Measurements from ENCODE around the gene STK40. TPM values are rescaled to one million over a fixed set of nuclear protein-coding genes. Genes with fewer than 3 reads are reported as not detected.

STK40 gene
- total and polyA plus RNA-seq, 2 donors (not counting 1 experiment from before 2014, with no cell fraction given), result 14.2 to 15.1 TPM

DNA sequence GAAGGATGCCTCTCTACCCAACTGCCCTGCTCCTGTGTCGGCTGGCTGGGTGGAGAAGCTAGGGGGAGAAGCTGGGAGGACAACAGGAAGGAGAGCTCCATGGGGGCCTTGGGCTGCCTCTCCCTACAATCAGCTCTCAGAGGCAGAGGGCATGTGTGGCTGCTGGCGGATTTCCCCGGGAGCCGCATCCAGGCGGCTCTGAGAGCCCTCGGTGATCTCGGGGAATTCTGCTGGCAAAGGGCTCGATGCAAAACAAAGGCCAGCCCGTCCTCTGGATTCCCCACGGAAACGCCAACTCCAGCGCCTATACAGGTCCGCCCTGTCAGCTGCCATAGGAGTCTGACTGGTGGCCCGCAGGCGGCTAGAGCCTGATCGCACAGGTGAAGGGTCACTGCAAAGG, 35.9 kb downstream of the STK40 start:
- no peaks in the 10 kb centered on the region for H3K79me2 ChIP-seq (ENCODE audit: control insufficient read depth, insufficient read depth, low read length)
- peak in 1 of 2 donors; percentile 49 for DNase-seq (ENCODE audit: low read depth in 2 of 2)
- peaks cover 34% of the 10 kb centered on the region for H3K36me3 ChIP-seq (ENCODE audit: control insufficient read depth, insufficient read depth, low read length)
- H3K4me3 ChIP-seq (replicated peaks in 1 of 4; ENCODE audit: control extremely low read depth in 1 of 4, insufficient read depth in 1 of 4, low read depth in 3 of 4, low read length in 4 of 4), result no peak overlapping the region
- no peaks in the 10 kb centered on the region for H4K20me1 ChIP-seq (ENCODE audit: control insufficient read depth, extremely low read depth, insufficient read depth, low read length)
- peak overlapping the region; percentile 40 for H3K9ac ChIP-seq (ENCODE audit: insufficient read depth, low read length)
- H3K4me2 ChIP-seq (ENCODE audit: extremely low read depth, insufficient read depth, low read length), result no peak overlapping the region
- TF ChIP-seq EZH2 (IDR thresholded peaks at IDR 0.05; ENCODE audit: low read length, missing control alignments), result no peak
- TF ChIP-seq, protein P1, sequence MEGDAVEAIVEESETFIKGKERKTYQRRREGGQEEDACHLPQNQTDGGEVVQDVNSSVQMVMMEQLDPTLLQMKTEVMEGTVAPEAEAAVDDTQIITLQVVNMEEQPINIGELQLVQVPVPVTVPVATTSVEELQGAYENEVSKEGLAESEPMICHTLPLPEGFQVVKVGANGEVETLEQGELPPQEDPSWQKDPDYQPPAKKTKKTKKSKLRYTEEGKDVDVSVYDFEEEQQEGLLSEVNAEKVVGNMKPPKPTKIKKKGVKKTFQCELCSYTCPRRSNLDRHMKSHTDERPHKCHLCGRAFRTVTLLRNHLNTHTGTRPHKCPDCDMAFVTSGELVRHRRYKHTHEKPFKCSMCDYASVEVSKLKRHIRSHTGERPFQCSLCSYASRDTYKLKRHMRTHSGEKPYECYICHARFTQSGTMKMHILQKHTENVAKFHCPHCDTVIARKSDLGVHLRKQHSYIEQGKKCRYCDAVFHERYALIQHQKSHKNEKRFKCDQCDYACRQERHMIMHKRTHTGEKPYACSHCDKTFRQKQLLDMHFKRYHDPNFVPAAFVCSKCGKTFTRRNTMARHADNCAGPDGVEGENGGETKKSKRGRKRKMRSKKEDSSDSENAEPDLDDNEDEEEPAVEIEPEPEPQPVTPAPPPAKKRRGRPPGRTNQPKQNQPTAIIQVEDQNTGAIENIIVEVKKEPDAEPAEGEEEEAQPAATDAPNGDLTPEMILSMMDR (conservative IDR thresholded peaks at IDR 0.05 in 1 of 2, IDR thresholded peaks at IDR 0.05 in 1 of 2; ENCODE audit: low read depth in 1 of 2, low read length in 2 of 2), result no peak
- H2AFZ ChIP-seq (ENCODE audit: low read length), result no peak overlapping the region
- H3K27me3 ChIP-seq (ENCODE audit: control insufficient read depth, insufficient read depth, low read length), result no peaks in the 10 kb centered on the region
- peak overlapping the region; percentile 98 for H3K27ac ChIP-seq (ENCODE audit: insufficient read depth, low read length)
- H3K4me1 ChIP-seq (ENCODE audit: control insufficient read depth, extremely low read depth, insufficient read depth, low read length), result peaks cover 48% of the 10 kb centered on the region
- H3K9me3 ChIP-seq (ENCODE audit: control insufficient read depth, insufficient read depth, low read depth, low read length), result no peaks in the 10 kb centered on the region

DNA sequence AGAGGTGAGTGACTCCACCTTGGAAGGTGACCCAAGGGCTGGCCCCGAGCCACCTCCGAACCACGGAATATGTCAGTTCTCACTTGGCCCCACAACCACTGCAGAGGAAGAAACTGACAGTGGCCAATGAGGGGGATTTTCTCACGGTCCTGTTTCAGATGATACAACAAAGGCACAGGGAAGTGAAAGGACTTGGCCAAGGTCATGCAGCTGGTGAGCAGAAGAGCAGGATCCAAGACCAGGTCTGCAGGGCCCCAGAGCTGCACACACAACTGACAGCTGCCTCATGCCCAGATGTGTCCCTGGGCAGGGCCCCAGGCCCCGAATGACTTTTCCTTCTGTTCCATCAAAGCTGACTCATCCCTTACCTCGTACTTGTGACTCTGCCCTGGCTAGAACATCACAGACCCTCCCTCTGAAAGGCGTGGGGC, 36.5 kb downstream of the STK40 start:
- Histone ChIP-seq H3K4me3 (replicated peaks in 1 of 4; ENCODE audit: control extremely low read depth in 1 of 4, insufficient read depth in 1 of 4, low read depth in 3 of 4, low read length in 4 of 4) (no peak overlapping the region), H2AFZ (ENCODE audit: low read length) (no peak overlapping the region), H3K27me3 (ENCODE audit: control insufficient read depth, insufficient read depth, low read length) (no peaks in the 10 kb centered on the region), H3K79me2 (ENCODE audit: control insufficient read depth, insufficient read depth, low read length) (no peaks in the 10 kb centered on the region), H3K9me3 (ENCODE audit: control insufficient read depth, insufficient read depth, low read depth, low read length) (no peaks in the 10 kb centered on the region), H3K4me1 (ENCODE audit: control insufficient read depth, extremely low read depth, insufficient read depth, low read length) (peaks cover 48% of the 10 kb centered on the region), H3K27ac (ENCODE audit: insufficient read depth, low read length) (peak overlapping the region; percentile 98), H4K20me1 (ENCODE audit: control insufficient read depth, extremely low read depth, insufficient read depth, low read length) (no peaks in the 10 kb centered on the region), H3K36me3 (ENCODE audit: control insufficient read depth, insufficient read depth, low read length) (peaks cover 32% of the 10 kb centered on the region), H3K9ac (ENCODE audit: insufficient read depth, low read length) (no peak overlapping the region), H3K4me2 (ENCODE audit: extremely low read depth, insufficient read depth, low read length) (peak overlapping the region; percentile 42)
- peak; percentile 59 for DNase-seq (ENCODE audit: low read depth in 2 of 2)
- TF ChIP-seq, protein P1 (conservative IDR thresholded peaks at IDR 0.05 in 1 of 2, IDR thresholded peaks at IDR 0.05 in 1 of 2; ENCODE audit: low read depth in 1 of 2, low read length in 2 of 2), result no peak
- no peak for TF ChIP-seq EZH2 (IDR thresholded peaks at IDR 0.05; ENCODE audit: low read length, missing control alignments)

DNA sequence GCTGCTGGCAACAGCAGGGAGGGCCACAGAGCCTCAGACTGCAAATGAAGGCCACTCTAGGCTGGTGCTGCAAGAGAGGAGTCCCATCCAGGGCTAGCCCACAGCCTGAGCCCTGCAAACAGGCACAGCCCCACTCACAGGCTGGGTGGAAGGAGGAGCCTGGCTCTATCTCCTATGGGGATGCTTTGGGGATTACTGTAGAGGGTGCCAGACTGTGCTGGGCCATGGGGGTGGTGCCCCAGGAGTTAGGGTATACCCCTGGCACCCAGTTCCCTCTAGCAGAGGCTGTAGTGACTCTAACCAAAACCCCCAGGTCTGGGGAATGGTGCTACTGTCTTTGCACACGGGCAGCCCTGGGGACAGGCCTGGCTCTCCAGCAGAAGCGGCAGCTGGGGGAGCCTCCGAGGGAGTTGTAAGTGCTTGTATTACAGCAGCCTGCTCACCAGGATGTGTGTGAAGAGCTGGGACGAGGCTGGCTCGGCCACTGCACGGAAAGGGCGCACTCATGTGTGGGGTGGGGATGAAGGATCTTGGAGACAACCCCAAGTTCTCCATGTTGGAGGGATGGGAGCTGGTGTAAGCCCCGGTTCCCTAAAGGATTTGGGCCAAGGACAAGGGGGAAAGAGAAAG, 38.9 kb downstream of the STK40 start:
- Histone ChIP-seq H3K27me3 (ENCODE audit: control insufficient read depth, insufficient read depth, low read length) (no peaks in the 10 kb centered on the region), H3K27ac (ENCODE audit: insufficient read depth, low read length) (no peak overlapping the region), H3K36me3 (ENCODE audit: control insufficient read depth, insufficient read depth, low read length) (peaks cover 39% of the 10 kb centered on the region), H4K20me1 (ENCODE audit: control insufficient read depth, extremely low read depth, insufficient read depth, low read length) (no peaks in the 10 kb centered on the region), H2AFZ (ENCODE audit: low read length) (no peak overlapping the region), H3K79me2 (ENCODE audit: control insufficient read depth, insufficient read depth, low read length) (no peaks in the 10 kb centered on the region), H3K9me3 (ENCODE audit: control insufficient read depth, insufficient read depth, low read depth, low read length) (no peaks in the 10 kb centered on the region), H3K4me2 (ENCODE audit: extremely low read depth, insufficient read depth, low read length) (no peak overlapping the region), H3K9ac (ENCODE audit: insufficient read depth, low read length) (no peak overlapping the region), H3K4me1 (ENCODE audit: control insufficient read depth, extremely low read depth, insufficient read depth, low read length) (peaks cover 41% of the 10 kb centered on the region), H3K4me3 (replicated peaks in 1 of 4; ENCODE audit: control extremely low read depth in 1 of 4, insufficient read depth in 1 of 4, low read depth in 3 of 4, low read length in 4 of 4) (no peak overlapping the region)
- TF ChIP-seq, protein P1 (conservative IDR thresholded peaks at IDR 0.05 in 1 of 2, IDR thresholded peaks at IDR 0.05 in 1 of 2; ENCODE audit: low read depth in 1 of 2, low read length in 2 of 2), result no peak
- no peak for TF ChIP-seq EZH2 (IDR thresholded peaks at IDR 0.05; ENCODE audit: low read length, missing control alignments)
- no peak for DNase-seq (ENCODE audit: low read depth in 2 of 2)
